GM12874 (cell line): ENCODE measurements around the gene ANKRD1.

ENCODE experiments used
- TF ChIP-seq, protein P1 (sequence below): IDR thresholded peaks from 2 replicates; pipeline ENCODE4 v1.5.1; 2011; ENCODE audit warnings: low read depth, mild to moderate bottlenecking, control low read depth, low read length, moderate library complexity; ENCODE audit not compliant: insufficient read depth

ANKRD1 gene

DNA sequence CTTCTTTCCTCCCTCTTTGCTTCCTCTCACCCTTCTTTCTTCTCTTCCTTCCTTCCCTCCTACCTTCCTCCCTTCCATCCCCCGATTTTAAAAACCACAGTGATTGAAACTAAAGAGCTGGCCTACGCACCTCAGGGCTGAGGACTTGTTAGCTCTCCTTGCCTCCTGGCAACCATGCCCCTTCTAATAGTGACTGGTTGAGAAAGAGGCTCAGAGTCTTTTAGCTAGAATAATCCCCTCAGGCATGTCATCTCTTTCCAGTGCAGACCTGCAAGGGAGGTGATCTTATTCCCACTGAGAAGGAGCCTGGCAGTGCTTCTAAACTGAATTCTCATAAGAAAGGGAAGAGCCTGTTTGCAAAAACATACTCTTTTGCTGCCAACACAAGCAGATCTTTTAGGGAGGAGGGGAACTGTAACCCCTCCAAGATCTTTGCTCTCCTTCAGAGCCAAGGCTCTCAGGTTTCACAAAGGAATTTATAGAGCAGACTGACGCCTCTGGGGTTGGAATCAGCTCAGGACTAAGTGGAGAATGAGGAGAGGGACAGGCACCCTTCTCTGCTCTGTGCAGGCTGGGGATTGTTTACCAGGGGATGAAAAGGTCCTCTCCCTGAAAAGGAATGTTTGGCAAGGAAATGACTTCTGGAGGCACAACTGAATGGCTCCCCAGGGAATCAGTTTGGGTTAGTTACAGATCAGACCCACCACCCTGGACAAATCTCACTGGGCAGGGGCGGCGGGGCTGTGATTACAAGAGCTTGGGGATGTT lies 9.4 kb upstream of the ANKRD1 start:
- TF ChIP-seq, protein P1, sequence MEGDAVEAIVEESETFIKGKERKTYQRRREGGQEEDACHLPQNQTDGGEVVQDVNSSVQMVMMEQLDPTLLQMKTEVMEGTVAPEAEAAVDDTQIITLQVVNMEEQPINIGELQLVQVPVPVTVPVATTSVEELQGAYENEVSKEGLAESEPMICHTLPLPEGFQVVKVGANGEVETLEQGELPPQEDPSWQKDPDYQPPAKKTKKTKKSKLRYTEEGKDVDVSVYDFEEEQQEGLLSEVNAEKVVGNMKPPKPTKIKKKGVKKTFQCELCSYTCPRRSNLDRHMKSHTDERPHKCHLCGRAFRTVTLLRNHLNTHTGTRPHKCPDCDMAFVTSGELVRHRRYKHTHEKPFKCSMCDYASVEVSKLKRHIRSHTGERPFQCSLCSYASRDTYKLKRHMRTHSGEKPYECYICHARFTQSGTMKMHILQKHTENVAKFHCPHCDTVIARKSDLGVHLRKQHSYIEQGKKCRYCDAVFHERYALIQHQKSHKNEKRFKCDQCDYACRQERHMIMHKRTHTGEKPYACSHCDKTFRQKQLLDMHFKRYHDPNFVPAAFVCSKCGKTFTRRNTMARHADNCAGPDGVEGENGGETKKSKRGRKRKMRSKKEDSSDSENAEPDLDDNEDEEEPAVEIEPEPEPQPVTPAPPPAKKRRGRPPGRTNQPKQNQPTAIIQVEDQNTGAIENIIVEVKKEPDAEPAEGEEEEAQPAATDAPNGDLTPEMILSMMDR: no peak

GRCh38 chr10:90929179-90929578 lies 8.3 kb upstream of the ANKRD1 start:
- TF ChIP-seq, protein P1: no peak

GRCh38 chr10:90927293-90927692 lies 6.4 kb upstream of the ANKRD1 start:
- TF ChIP-seq, protein P1: no peak

DNA sequence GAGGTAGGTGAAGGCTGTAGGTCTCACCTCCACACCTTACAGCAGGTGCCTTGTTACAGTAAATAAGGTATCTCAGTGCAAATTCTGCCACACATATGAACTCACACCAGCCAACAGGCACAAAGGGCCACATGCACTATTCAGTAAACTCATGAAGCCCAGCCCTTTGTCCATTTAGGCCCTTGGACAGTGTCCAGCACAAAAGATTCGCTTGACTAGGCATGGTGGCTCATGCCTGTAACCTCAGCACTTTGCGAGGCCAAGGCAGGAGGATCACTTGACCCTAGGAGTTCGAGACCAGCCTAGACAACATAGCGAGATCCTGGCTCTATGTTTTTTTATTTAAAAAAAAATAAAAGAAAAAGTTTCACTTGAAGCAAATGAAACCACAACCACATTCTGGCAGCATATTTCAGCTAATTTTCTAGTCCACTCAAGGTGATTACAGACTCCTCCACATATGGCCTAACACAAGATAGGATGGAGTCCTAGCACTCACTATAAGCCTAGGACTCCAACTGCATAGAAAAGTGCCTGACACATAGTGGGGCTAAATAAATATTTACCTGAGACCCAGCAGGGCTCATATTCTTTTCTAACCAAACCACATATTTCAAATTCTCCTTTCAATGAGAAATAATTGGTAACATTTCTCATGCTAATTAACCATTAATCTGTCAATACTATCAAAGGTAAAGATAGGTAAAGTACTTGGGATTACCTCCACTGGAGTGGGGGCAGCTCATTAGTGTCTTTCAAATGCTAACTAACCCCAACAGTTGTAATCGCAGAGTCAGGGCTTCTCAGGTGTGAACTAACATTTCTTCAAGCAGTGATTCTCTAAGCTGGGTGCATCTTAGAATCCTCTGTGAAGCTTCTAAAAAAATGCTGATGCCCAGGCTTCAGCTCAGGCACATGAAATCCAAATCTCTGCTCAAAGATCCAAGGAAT lies 4.5 kb upstream of the ANKRD1 start:
- TF ChIP-seq, protein P1: no peak

GRCh38 chr10:90924552-90924951 lies 3.7 kb upstream of the ANKRD1 start:
- TF ChIP-seq, protein P1: no peak

DNA sequence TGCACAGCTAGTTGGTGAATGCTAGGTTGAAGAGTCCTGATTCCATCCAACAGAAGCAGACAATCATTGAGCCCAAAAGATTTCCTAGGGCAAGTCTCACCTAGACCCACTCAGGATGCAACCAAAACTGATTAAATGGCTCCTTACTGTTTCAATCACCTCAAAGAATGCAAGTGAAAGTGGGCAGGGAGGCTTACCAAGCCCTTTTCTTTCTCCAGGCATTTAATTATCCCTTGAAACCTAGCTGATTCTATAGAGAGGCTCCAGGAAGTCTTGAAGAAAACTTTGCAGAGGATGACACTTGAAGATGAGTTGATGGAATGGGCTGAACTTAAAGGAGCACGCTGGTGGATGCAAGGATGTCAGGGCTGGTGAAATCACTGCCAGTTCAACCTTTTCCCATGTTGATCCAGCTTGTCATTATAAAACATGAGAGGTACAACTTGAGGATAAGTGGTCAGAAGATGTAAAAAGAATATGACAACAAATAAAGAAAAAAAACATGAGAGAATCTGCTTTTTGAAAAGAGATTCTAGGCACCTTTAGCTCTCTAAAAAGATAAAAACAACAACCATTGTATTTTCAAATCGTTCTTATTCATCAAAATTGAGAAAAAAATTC lies 2.3 kb upstream of the ANKRD1 start:
- TF ChIP-seq, protein P1: no peak

- TF ChIP-seq, protein P1: no peak
Observed at GRCh38 chr10:90921906-90922305, 1.0 kb upstream of the ANKRD1 start.
